SW 1271 (cell line): Measurements from ENCODE around the gene CBLB.

Experiments used
- DNase-seq, 2 experiments: peaks; one replicate each; lab custom pipeline; 2025; lab: John Stamatoyannopoulos, UW

Gene CBLB

GRCh38 chr3:105869861-105870755 lies 1.3 kb upstream of the CBLB start:
- peak in 1 of 2 experiments; percentile 12 for DNase-seq

- DNase-seq = no peak
Observed at GRCh38 chr3:105869531-105869833, 670 bp upstream of the CBLB start.

- peak in 1 of 2 experiments; percentile 8 for DNase-seq
Observed at GRCh38 chr3:105868431-105868741, 426 bp downstream of the CBLB start.

- DNase-seq = peak in 1 of 2 experiments; percentile 8
Observed at GRCh38 chr3:105867712-105868430, 941 bp downstream of the CBLB start.

- no peak for DNase-seq
Observed at GRCh38 chr3:105866656-105867653, 1.9 kb downstream of the CBLB start.

GRCh38 chr3:105865867-105866350 lies 2.9 kb downstream of the CBLB start:
- no peak for DNase-seq

GRCh38 chr3:105865016-105865623 lies 3.7 kb downstream of the CBLB start:
- DNase-seq = no peak

GRCh38 chr3:105864212-105864611 lies 4.6 kb downstream of the CBLB start:
- no peak for DNase-seq

GRCh38 chr3:105863608-105864007 lies 5.2 kb downstream of the CBLB start:
- DNase-seq = no peak

- no peak for DNase-seq
Observed at GRCh38 chr3:105862217-105862616, 6.6 kb downstream of the CBLB start.

- no peak for DNase-seq
Observed at GRCh38 chr3:105860641-105861040, 8.2 kb downstream of the CBLB start.

GRCh38 chr3:105858017-105858416 lies 10.8 kb downstream of the CBLB start:
- no peak for DNase-seq

GRCh38 chr3:105857601-105858000 lies 11.2 kb downstream of the CBLB start:
- DNase-seq = no peak

GRCh38 chr3:105856605-105857004 lies 12.2 kb downstream of the CBLB start:
- no peak for DNase-seq

GRCh38 chr3:105853801-105854432 lies 14.9 kb downstream of the CBLB start:
- DNase-seq = no peak

- DNase-seq = no peak
Observed at GRCh38 chr3:105851582-105851981, 17.2 kb downstream of the CBLB start.

- DNase-seq = no peak
Observed at GRCh38 chr3:105851176-105851575, 17.6 kb downstream of the CBLB start.

- DNase-seq = no peak
Observed at GRCh38 chr3:105850593-105850992, 18.2 kb downstream of the CBLB start.

GRCh38 chr3:105848821-105849220 lies 20.0 kb downstream of the CBLB start:
- DNase-seq = no peak

GRCh38 chr3:105847865-105848264 lies 20.9 kb downstream of the CBLB start:
- no peak for DNase-seq

- DNase-seq = no peak
Observed at GRCh38 chr3:105847452-105847851, 21.4 kb downstream of the CBLB start.
